ENCODE measurements around the gene MACROD2.

DNA sequence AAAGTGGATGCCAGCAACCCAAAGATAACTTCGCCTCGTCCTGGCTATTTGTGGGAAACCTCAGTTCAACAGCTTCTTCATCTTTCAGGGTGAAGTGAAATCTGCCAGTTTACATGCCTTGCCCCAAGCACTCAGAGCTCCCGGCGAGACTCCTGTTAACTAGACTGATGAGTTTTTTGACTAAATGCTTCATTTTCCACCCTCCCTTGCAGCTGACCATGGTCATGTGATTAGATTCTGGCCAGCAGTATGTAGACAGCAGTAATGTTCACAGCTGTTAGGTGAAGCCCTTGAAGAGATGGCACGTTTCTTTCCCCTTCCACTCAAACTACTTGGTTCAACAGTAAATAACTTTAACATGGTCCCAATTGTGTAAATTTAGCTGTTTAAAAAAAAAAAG, 1060.9 kb downstream of the MACROD2 start:
- TF ChIP-seq, protein P1, sequence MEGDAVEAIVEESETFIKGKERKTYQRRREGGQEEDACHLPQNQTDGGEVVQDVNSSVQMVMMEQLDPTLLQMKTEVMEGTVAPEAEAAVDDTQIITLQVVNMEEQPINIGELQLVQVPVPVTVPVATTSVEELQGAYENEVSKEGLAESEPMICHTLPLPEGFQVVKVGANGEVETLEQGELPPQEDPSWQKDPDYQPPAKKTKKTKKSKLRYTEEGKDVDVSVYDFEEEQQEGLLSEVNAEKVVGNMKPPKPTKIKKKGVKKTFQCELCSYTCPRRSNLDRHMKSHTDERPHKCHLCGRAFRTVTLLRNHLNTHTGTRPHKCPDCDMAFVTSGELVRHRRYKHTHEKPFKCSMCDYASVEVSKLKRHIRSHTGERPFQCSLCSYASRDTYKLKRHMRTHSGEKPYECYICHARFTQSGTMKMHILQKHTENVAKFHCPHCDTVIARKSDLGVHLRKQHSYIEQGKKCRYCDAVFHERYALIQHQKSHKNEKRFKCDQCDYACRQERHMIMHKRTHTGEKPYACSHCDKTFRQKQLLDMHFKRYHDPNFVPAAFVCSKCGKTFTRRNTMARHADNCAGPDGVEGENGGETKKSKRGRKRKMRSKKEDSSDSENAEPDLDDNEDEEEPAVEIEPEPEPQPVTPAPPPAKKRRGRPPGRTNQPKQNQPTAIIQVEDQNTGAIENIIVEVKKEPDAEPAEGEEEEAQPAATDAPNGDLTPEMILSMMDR (IDR thresholded peaks at IDR 0.05), result no peak
- TF ChIP-seq POLR2A (IDR thresholded peaks at IDR 0.05), result no peak
- TF ChIP-seq EP300 (IDR thresholded peaks at IDR 0.05; ENCODE audit: low read depth), result no peak
- no peak for TF ChIP-seq POLR2AphosphoS5 (IDR thresholded peaks at IDR 0.05)
